Coronary artery (tissue), 2 donors: ENCODE data around the gene BSDC1.
"Not testable (repeated sequence)": the region's sequence is repeated elsewhere in the genome, so short reads cannot be mapped to it uniquely, and the experiment has no call there.

Source experiments
- DNase-seq: peaks from one replicate; pipeline ENCODE4 v3.0.0-alpha.2; 2017; ENCODE audit warnings: low spot score
- H3K27ac ChIP-seq, 2 donors: fragments of 200-600 bp; sonication (generic); one replicate each; pipeline ENCODE4 v1.5.1; 2016 to 2019
- H3K4me3 ChIP-seq: fragments of 200-600 bp; sonication (generic); 2 replicates; pipeline ENCODE4 v1.5.1; 2016; ENCODE audit warnings: mild to moderate bottlenecking, moderate library complexity
- CTCF ChIP-seq: fragments of 200-600 bp; sonication (generic); IDR thresholded peaks from one replicate; pipeline ENCODE4 v1.5.1; 2019; ENCODE audit warnings: antibody characterized with exemption

The BSDC1 gene

GRCh38 chr1:32394141-32394889 is at the start of gene BSDC1:
Gene BSDC1, minus strand, starts transcription at chr1:32394441. Its CDS starts 27 bp downstream, at chr1:32394414.
- TF ChIP-seq CTCF: no peak
- peak within 1 kb of the TSS; percentile 87 to 98 for H3K27ac ChIP-seq
- DNase-seq: peak; percentile 99
- peak within 1 kb of the TSS; percentile 95 for H3K4me3 ChIP-seq

GRCh38 chr1:32441467-32441866 is 47.2 kb upstream of the BSDC1 start:
- not testable (repeated sequence) for H3K27ac ChIP-seq, H3K4me3 ChIP-seq, DNase-seq

GRCh38 chr1:32438777-32439176 is 44.5 kb upstream of the BSDC1 start:
- not testable (repeated sequence) for DNase-seq

GRCh38 chr1:32438136-32438535 is 43.9 kb upstream of the BSDC1 start:
- no peak for DNase-seq
- TF ChIP-seq CTCF: no peak
- H3K27ac ChIP-seq: no peak overlapping the region

More at GRCh38 chr1:32438777-32439176, 44.5 kb upstream of the BSDC1 start:
- H3K4me3 ChIP-seq, H3K27ac ChIP-seq: not testable (repeated sequence)

GRCh38 chr1:32431736-32432400 is 37.6 kb upstream of the BSDC1 start:
- no peak overlapping the region for H3K4me3 ChIP-seq
- no peak for TF ChIP-seq CTCF
- H3K27ac ChIP-seq: no peak overlapping the region
- no peak for DNase-seq

More at GRCh38 chr1:32438136-32438535, 43.9 kb upstream of the BSDC1 start:
- no peak overlapping the region for H3K4me3 ChIP-seq

- peak overlapping the region; percentile 45 for H3K4me3 ChIP-seq
- no peak overlapping the region for H3K27ac ChIP-seq
- DNase-seq: no peak
- TF ChIP-seq CTCF: no peak
Measured at GRCh38 chr1:32427264-32427963, 33.2 kb upstream of the BSDC1 start.

GRCh38 chr1:32426489-32427255 is 32.4 kb upstream of the BSDC1 start:
- no peak for DNase-seq
- TF ChIP-seq CTCF: no peak
- Histone ChIP-seq H3K27ac (no peak overlapping the region), H3K4me3 (peak overlapping the region; percentile 45)
